HL-60 (cell line): ENCODE results near the gene TMEM135.

Source experiments
- DNase-seq, 2 experiments: peaks; one replicate each; pipeline ENCODE4 v3.0.0-alpha.2; 2010 to 2020; ENCODE audit warnings: low read depth in 1 of 2, low spot score in 1 of 2
- H3K27ac ChIP-seq: fragments of 250-450 bp; sonication (Bioruptor Pico); replicated peaks from 2 replicates; pipeline ENCODE4 v1.5.1; 2020; ENCODE audit warnings: mild to moderate bottlenecking, moderate library complexity
- H3K27me3 ChIP-seq: fragments of 250-450 bp; sonication (Bioruptor Pico); 2 replicates; pipeline ENCODE4 v1.5.1; 2021; ENCODE audit warnings: mild to moderate bottlenecking, moderate library complexity; ENCODE audit not compliant: insufficient read depth, poor library complexity, severe bottlenecking
- H3K4me3 ChIP-seq: replicated peaks from 2 replicates; pipeline ENCODE4 v1.5.1; 2011; ENCODE audit warnings: mild to moderate bottlenecking, control low read depth, low read length; ENCODE audit not compliant: insufficient read depth
- CTCF ChIP-seq: IDR thresholded peaks from one replicate; pipeline ENCODE4 v1.5.1; 2011; ENCODE audit warnings: low read length, control low read depth, inconsistent platforms; ENCODE audit not compliant: insufficient read depth
- GABPA ChIP-seq: IDR thresholded peaks from 2 replicates; pipeline ENCODE4 v1.6.1; 2012; ENCODE audit warnings: low read depth
- POLR2AphosphoS5 ChIP-seq: IDR thresholded peaks from 2 replicates; pipeline ENCODE4 v1.6.1; 2012; ENCODE audit warnings: low read depth
- SPI1 ChIP-seq: IDR thresholded peaks from 2 replicates; pipeline ENCODE4 v1.6.1; 2012; ENCODE audit warnings: low read depth, mild to moderate bottlenecking, borderline replicate concordance
- TF ChIP-seq, protein P1 (sequence below): IDR thresholded peaks from 2 replicates; pipeline ENCODE4 v1.6.1; 2012; ENCODE audit warnings: low read depth; ENCODE audit not compliant: insufficient replicate concordance

The TMEM135 gene

GRCh38 chr11:87122852-87123251, 85.1 kb downstream of the TMEM135 start:
- DNase-seq = no peak
- Histone ChIP-seq H3K27me3 (no peaks in the 10 kb centered on the region), H3K27ac (no peak overlapping the region), H3K4me3 (no peak overlapping the region)
- no peak for TF ChIP-seq POLR2AphosphoS5
- TF ChIP-seq GABPA = no peak
- no peak for TF ChIP-seq SPI1
- TF ChIP-seq CTCF = no peak
- TF ChIP-seq, protein P1, sequence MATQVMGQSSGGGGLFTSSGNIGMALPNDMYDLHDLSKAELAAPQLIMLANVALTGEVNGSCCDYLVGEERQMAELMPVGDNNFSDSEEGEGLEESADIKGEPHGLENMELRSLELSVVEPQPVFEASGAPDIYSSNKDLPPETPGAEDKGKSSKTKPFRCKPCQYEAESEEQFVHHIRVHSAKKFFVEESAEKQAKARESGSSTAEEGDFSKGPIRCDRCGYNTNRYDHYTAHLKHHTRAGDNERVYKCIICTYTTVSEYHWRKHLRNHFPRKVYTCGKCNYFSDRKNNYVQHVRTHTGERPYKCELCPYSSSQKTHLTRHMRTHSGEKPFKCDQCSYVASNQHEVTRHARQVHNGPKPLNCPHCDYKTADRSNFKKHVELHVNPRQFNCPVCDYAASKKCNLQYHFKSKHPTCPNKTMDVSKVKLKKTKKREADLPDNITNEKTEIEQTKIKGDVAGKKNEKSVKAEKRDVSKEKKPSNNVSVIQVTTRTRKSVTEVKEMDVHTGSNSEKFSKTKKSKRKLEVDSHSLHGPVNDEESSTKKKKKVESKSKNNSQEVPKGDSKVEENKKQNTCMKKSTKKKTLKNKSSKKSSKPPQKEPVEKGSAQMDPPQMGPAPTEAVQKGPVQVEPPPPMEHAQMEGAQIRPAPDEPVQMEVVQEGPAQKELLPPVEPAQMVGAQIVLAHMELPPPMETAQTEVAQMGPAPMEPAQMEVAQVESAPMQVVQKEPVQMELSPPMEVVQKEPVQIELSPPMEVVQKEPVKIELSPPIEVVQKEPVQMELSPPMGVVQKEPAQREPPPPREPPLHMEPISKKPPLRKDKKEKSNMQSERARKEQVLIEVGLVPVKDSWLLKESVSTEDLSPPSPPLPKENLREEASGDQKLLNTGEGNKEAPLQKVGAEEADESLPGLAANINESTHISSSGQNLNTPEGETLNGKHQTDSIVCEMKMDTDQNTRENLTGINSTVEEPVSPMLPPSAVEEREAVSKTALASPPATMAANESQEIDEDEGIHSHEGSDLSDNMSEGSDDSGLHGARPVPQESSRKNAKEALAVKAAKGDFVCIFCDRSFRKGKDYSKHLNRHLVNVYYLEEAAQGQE = no peak

GRCh38 chr11:87125257-87125656, 87.5 kb downstream of the TMEM135 start:
- H3K27me3 ChIP-seq = no peaks in the 10 kb centered on the region
- H3K4me3 ChIP-seq = no peak overlapping the region
- no peak for DNase-seq
- H3K27ac ChIP-seq = no peak overlapping the region
- TF ChIP-seq GABPA (no peak), SPI1 (no peak), CTCF (no peak)

DNA sequence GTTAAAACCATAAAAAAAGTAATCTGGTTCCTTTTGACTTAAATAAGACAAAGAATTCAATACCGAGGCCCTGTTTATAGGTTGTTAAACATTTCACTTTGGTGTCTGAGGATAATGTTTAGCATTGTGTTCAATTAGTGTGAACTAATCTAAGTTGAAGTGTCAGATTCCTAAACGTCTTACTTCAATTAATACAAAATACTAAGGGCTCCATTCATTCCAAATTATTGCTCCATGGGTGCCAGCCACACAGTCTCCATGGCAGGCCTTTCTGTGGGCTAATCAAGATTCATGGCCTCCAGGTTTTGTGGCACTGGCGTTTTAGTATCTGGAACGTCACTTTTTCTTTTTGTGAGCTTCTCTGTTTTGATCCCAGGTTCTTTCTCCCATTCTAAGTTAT, 89.4 kb downstream of the TMEM135 start:
- H3K27me3 ChIP-seq = no peaks in the 10 kb centered on the region
- no peak overlapping the region for H3K4me3 ChIP-seq
- DNase-seq = no peak
- no peak overlapping the region for H3K27ac ChIP-seq
- no peak for TF ChIP-seq POLR2AphosphoS5
- TF ChIP-seq, protein P1 = no peak
- TF ChIP-seq SPI1 = no peak
- TF ChIP-seq CTCF = no peak
- no peak for TF ChIP-seq GABPA

DNA sequence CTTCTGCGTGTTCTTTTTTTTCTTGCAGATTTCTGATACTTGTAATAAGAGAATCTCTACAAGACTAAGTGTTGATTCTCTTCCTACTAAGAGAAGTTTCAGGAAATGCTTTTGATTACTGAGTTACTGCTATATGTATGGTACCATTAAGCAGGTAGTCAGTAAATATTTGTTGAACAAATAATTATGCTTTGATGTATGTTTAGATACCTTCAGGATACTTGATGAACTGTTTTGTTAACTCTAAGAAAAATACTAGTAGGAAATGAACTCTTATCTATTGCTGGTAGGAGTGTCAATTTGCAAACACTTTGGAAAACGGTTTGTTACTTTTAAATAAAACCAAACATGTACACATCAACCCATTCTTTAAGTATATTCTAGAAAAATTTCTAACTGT, 90.6 kb downstream of the TMEM135 start:
- TF ChIP-seq CTCF (no peak), GABPA (no peak)
- TF ChIP-seq, protein P1 = no peak
- no peaks in the 10 kb centered on the region for H3K27me3 ChIP-seq
- H3K27ac ChIP-seq = no peak overlapping the region
- no peak for DNase-seq
- H3K4me3 ChIP-seq = no peak overlapping the region
